Common myeloid progenitor, CD34-positive (primary cell): ENCODE results near the gene ITGA11.

Source experiments
- CTCF ChIA-PET: fragments of 350-600 bp; sonication (Branson Sonifier 250); formaldehyde crosslinking; loops from one replicate; lab custom pipeline; 2021; ENCODE audit warnings: antibody characterized with exemption; lab: Charles Lee
- POLR2A ChIA-PET: fragments of 350-600 bp; sonication (Branson Sonifier 250); formaldehyde crosslinking; loops from one replicate; lab custom pipeline; 2021; ENCODE audit warnings: antibody characterized with exemption; lab: Charles Lee
- DNase-seq, 3 donors: peaks; one replicate each; pipeline versions ENCODE4 v3.0.0 to v3.0.0-alpha.2; 2013
- H3K27ac ChIP-seq, 2 experiments: 1 replicate in 1 of 2; 2 replicates in 1 of 2; pipeline ENCODE4 v1.7.0; 2013; ENCODE audit warnings: inconsistent platforms in 2 of 2, low read length in 2 of 2, mild to moderate bottlenecking in 2 of 2, low read depth in 1 of 2, moderate library complexity in 1 of 2; ENCODE audit not compliant: severe bottlenecking in 2 of 2, insufficient read depth in 1 of 2, poor library complexity in 1 of 2
- H3K27me3 ChIP-seq, 5 experiments: replicated peaks in 2 of 5; 1 replicate in 3 of 5; 2 replicates in 2 of 5; pipeline versions ENCODE4 v1.6.1 to v1.7.0; 2013; ENCODE audit warnings: low read length in 4 of 5, mild to moderate bottlenecking in 2 of 5, moderate library complexity in 2 of 5, inconsistent platforms in 1 of 5; ENCODE audit not compliant: insufficient read depth in 5 of 5, control insufficient read depth in 4 of 5
- H3K36me3 ChIP-seq, 4 experiments: 1 replicate in 2 of 4; 2 replicates in 2 of 4; pipeline versions ENCODE4 v1.6.1 to v1.7.0; 2013; ENCODE audit warnings: low read length in 3 of 4, control low read depth in 1 of 4, mild to moderate bottlenecking in 1 of 4; ENCODE audit not compliant: control insufficient read depth in 4 of 4, insufficient read depth in 4 of 4
- H3K4me1 ChIP-seq, 4 experiments: 1 replicate in 3 of 4; 2 replicates in 1 of 4; pipeline versions ENCODE4 v1.6.1 to v1.7.1; 2013; ENCODE audit warnings: low read length in 3 of 4, mild to moderate bottlenecking in 3 of 4, control low read depth in 1 of 4, inconsistent platforms in 1 of 4, moderate library complexity in 1 of 4; ENCODE audit not compliant: control insufficient read depth in 4 of 4, insufficient read depth in 4 of 4; ENCODE audit errors: control extremely low read depth in 1 of 4
- H3K4me3 ChIP-seq, 7 experiments: 1 replicate in 4 of 7; 2 replicates in 3 of 7; pipeline versions ENCODE4 v1.5.1 to v1.7.0; 2013; ENCODE audit warnings: mild to moderate bottlenecking in 7 of 7, low read length in 6 of 7, moderate library complexity in 6 of 7, inconsistent platforms in 2 of 7, low read depth in 2 of 7, control low read depth in 1 of 7; ENCODE audit not compliant: insufficient read depth in 4 of 7, control insufficient read depth in 1 of 7; ENCODE audit errors: extremely low read depth in 1 of 7
- H3K9me3 ChIP-seq, 5 experiments: 1 replicate in 4 of 5; 2 replicates in 1 of 5; pipeline versions ENCODE4 v1.6.1 to v1.7.1; 2013; ENCODE audit warnings: low read length in 4 of 5, mild to moderate bottlenecking in 2 of 5, inconsistent platforms in 1 of 5, low read depth in 1 of 5, moderate library complexity in 1 of 5; ENCODE audit not compliant: control insufficient read depth in 4 of 5, insufficient read depth in 2 of 5; ENCODE audit errors: control extremely low read depth in 1 of 5
- WGBS: methylation state at CpG from one replicate; pipeline ENCODE4 v1.1.5; 2013; ENCODE audit not compliant: insufficient coverage; 5-methylcytosine and 5-hydroxymethylcytosine counted together

ITGA11 gene

DNA sequence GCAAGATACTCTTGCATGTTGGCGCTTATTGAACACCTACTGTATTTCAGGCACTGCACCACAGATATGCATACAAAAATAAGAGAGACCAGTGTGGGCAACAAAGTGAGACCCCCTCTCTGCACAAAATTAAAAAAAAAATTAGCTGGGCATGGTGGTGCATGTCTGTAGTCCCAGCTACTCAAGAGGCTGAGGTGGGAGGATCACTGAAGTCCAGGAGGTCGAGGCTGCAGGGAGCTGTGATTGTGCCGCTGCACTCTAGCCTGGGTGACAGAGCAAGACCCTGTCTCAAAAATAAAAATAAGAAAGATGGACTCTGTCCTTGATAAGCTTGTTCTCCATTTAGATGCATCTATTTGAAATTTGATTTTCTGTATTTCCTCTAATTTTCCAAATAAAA is 133.6 kb downstream of the ITGA11 start:
- H3K4me3 ChIP-seq, result peak overlapping the region in 4 of 7 experiments; percentile 50 to 75 (median 70)
- H3K27me3 ChIP-seq, result no peaks in the 10 kb centered on the region
- DNase-seq, result no peak
- H3K9me3 ChIP-seq, result peaks cover 0 to 2% (median 0%) of the 10 kb centered on the region in 5 experiments
- CTCF ChIA-PET, result interaction anchor here (1.0 to 3.5 kb wide), 5 partner anchors 9 to 48 kb away, joined by 3 to 17 read pairs (median 5); partner anchors contain the start of gene FEM1B
- POLR2A ChIA-PET, result no interaction called here
- H3K4me1 ChIP-seq, result peaks cover 0 to 18% (median 9%) of the 10 kb centered on the region in 4 experiments
- peaks cover 0 to 5% (median 2%) of the 10 kb centered on the region in 4 experiments for H3K36me3 ChIP-seq
- 80% methylated on average over 2 of the region's 3 CpGs for WGBS
- H3K27ac ChIP-seq, result no peak overlapping the region

DNA sequence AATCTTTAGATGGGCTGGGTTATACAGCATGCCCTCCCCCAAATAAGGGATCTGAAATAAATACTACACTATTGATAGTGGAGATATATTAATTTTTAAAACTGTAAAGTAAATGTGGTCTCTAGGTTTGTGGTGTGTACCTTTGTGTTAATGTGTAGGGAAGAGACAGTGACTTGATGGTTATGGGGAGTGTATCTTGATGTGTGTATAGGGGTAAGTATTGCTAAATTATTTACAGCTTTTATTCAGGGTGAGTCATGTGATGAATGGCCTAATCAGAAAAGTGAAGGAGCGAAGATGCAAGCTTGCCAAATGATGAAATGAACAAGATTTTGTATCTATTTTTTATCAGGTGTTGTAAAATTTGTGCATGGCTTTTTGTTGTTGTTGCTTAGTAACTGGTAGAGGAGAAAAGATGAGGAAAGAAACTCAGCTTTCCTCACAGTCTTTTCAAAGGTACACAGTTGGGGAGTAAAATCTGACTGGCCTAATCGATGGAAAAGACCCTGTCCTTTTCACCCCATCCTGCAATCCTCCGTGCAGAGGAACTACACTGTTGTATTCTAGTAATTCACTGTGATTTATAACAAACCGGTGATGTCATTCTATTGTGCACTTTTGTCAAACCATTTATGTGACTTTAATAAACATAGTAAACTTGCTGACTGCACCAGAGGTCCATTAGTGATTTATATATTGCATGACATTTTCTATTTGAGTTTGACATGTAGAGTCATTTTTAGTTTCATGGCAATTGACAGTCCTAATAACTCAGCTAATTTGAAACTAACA is 136.8 kb downstream of the ITGA11 start:
- Histone ChIP-seq H3K4me3 (no peak overlapping the region), H3K4me1 (peaks cover 3 to 11% (median 7%) of the 10 kb centered on the region in 4 experiments), H3K27me3 (no peaks in the 10 kb centered on the region), H3K27ac (no peak overlapping the region), H3K36me3 (peaks cover 1 to 23% (median 15%) of the 10 kb centered on the region in 4 experiments), H3K9me3 (peaks cover 0 to 2% (median 0%) of the 10 kb centered on the region in 5 experiments)
- no peak for DNase-seq
- ChIA-PET CTCF (interaction anchor here (1.0 to 1.4 kb wide), 4 partner anchors 11 to 42 kb away, joined by 3 to 4 read pairs (median 4); no protein-coding TSS in a partner anchor), POLR2A (no interaction called here)
- WGBS, result 100% methylated on average over 1 of the region's 4 CpGs

DNA sequence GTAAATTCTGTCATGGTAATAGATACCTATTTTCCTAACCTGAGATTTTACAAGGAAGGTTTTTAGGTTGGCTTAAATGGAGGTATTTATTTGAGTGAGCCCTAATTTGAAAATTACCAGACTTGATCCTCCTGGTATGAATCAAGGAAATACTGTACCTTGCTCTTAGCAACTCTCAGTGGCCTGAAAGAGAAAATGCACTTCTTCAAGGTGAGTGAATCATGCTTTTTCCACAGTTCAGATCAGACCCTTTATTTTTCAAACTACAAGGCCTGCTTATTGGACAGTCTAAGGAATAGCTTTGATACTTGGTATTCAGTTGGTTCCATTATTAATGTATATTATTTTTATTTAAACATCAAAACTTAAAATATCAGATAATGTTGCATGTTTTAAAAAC is 139.0 kb downstream of the ITGA11 start:
- ChIA-PET POLR2A (no interaction called here), CTCF (interaction anchor here (1.2 kb wide), 1 partner anchor 14 kb away, joined by 6 read pairs; the partner anchor contains the start of gene FEM1B)
- Histone ChIP-seq H3K36me3 (peaks cover 11 to 32% (median 26%) of the 10 kb centered on the region in 4 experiments), H3K4me3 (no peak overlapping the region), H3K27me3 (no peaks in the 10 kb centered on the region), H3K27ac (no peak overlapping the region), H3K4me1 (peaks cover 0 to 11% (median 5%) of the 10 kb centered on the region in 4 experiments), H3K9me3 (peaks cover 0 to 2% (median 0%) of the 10 kb centered on the region in 5 experiments)
- DNase-seq, result no peak

DNA sequence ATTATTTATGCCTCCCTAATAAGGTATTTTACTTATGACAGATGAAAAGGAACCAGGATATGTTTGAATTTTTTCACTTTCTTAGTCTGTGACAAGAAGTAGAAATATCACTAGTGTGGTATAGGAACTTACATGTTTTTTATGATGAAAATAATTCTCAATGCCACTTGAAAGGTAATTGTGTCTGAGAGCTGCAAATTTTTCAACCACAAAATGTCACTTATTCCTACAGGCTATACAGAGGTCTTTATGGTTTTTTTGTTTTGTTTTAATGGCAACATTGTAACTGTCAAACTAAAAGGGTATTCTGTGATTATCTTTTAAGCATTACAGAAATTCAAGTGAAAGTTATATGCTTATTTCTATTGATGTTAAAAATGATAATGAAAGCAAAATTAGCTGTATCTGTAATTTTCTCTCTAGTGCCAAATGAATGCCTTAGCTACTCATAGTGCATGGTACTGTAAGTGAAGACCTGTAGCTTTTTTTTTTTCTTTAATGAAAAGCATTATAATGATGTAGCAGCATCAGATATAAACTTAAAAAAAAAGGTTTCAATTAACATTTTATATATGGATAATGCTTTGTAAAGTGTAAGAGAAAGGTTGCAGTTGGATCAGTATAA is 139.7 kb downstream of the ITGA11 start:
- Histone ChIP-seq H3K36me3 (peaks cover 11 to 32% (median 26%) of the 10 kb centered on the region in 4 experiments), H3K4me3 (no peak overlapping the region), H3K4me1 (peaks cover 0 to 13% (median 6%) of the 10 kb centered on the region in 4 experiments), H3K27me3 (no peaks in the 10 kb centered on the region), H3K9me3 (peaks cover 0 to 2% (median 0%) of the 10 kb centered on the region in 5 experiments), H3K27ac (no peak overlapping the region)
- ChIA-PET POLR2A (no interaction called here), CTCF (interaction anchor here (1.1 to 2.6 kb wide), 5 partner anchors 11 to 43 kb away, joined by 3 to 11 read pairs (median 6); partner anchors contain the start of gene FEM1B)
- no peak for DNase-seq

DNA sequence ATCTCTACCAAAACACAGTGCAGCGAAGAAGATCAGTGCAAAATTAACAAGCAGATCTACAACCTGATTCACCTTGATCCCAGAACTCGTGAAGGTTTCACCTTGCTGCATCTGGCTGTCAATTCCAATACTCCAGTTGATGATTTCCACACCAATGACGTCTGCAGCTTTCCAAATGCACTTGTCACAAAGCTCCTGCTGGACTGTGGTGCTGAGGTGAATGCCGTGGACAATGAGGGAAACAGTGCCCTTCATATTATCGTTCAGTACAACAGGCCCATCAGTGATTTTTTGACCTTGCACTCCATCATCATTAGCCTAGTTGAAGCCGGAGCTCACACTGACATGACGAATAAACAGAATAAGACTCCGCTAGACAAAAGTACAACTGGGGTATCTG is 141.2 kb downstream of the ITGA11 start:
- H3K4me3 ChIP-seq, result no peak overlapping the region
- CTCF ChIA-PET, result interaction anchor here (1.0 to 2.6 kb wide), 5 partner anchors 9 to 38 kb away, joined by 4 to 11 read pairs (median 4); no protein-coding TSS in a partner anchor
- no peak for DNase-seq
- H3K9me3 ChIP-seq, result peaks cover 0 to 2% (median 0%) of the 10 kb centered on the region in 5 experiments
- H3K27ac ChIP-seq, result no peak overlapping the region
- POLR2A ChIA-PET, result no interaction called here
- 99% methylated on average over 8 of the region's 8 CpGs for WGBS
- H3K27me3 ChIP-seq, result no peaks in the 10 kb centered on the region
- peaks cover 0 to 13% (median 6%) of the 10 kb centered on the region in 4 experiments for H3K4me1 ChIP-seq
- peaks cover 11 to 32% (median 26%) of the 10 kb centered on the region in 4 experiments for H3K36me3 ChIP-seq

DNA sequence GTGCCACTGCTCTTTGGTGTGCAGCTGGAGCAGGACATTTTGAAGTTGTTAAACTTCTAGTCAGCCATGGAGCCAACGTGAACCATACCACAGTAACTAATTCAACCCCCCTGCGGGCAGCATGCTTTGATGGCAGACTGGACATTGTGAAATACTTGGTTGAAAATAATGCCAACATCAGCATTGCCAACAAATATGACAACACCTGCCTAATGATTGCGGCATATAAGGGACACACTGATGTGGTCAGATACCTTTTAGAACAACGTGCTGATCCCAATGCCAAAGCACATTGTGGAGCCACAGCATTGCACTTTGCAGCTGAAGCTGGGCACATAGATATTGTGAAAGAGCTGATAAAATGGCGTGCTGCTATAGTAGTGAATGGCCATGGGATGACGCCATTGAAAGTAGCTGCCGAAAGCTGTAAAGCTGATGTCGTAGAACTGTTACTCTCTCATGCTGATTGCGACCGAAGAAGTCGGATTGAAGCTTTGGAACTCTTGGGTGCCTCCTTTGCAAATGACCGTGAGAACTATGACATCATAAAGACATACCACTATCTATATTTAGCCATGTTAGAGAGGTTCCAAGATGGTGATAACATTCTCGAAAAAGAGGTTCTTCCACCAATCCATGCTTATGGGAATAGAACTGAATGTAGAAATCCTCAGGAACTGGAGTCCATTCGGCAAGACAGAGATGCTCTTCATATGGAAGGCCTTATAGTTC is 142.2 kb downstream of the ITGA11 start:
- POLR2A ChIA-PET, result interaction anchor here (1.1 kb wide), 1 partner anchor 12 kb away, joined by 7 read pairs; the partner anchor contains the start of gene FEM1B

More for the DNA sequence above, 142.2 kb downstream of the ITGA11 start:
- Histone ChIP-seq H3K36me3 (peaks cover 14 to 38% (median 25%) of the 10 kb centered on the region in 4 experiments), H3K4me3 (no peak overlapping the region), H3K27ac (no peak overlapping the region), H3K4me1 (peaks cover 0 to 13% (median 6%) of the 10 kb centered on the region in 4 experiments), H3K27me3 (no peaks in the 10 kb centered on the region), H3K9me3 (peaks cover 0 to 1% (median 0%) of the 10 kb centered on the region in 5 experiments)
- 98% methylated on average over 11 of the region's 14 CpGs for WGBS
- DNase-seq, result no peak
- CTCF ChIA-PET, result interaction anchor here (1.0 to 2.6 kb wide), 5 partner anchors 8 to 37 kb away, joined by 3 to 11 read pairs (median 4); no protein-coding TSS in a partner anchor
